Measurements from ENCODE around the gene JARID2.

GRCh38 chr6:15500078-15500740, 254.3 kb downstream of the JARID2 start:
- TF ChIP-seq CTCF (IDR thresholded peaks at IDR 0.05) (no peak), POLR2A (IDR thresholded peaks at IDR 0.05) (no peak), POLR2AphosphoS5 (IDR thresholded peaks at IDR 0.05) (no peak)

Measured in breast epithelium (tissue), 3 donors.